ENCODE measurements around the gene GOLPH3. TPM values are rescaled to one million over a fixed set of nuclear protein-coding genes. Genes with fewer than 3 reads are reported as not detected.
"Not testable (repeated sequence)": the region's sequence is repeated elsewhere in the genome, so short reads cannot be mapped to it uniquely, and the experiment has no call there.

The GOLPH3 gene
- total RNA-seq, 1 donor from 2014 or later: 60.1 TPM

DNA sequence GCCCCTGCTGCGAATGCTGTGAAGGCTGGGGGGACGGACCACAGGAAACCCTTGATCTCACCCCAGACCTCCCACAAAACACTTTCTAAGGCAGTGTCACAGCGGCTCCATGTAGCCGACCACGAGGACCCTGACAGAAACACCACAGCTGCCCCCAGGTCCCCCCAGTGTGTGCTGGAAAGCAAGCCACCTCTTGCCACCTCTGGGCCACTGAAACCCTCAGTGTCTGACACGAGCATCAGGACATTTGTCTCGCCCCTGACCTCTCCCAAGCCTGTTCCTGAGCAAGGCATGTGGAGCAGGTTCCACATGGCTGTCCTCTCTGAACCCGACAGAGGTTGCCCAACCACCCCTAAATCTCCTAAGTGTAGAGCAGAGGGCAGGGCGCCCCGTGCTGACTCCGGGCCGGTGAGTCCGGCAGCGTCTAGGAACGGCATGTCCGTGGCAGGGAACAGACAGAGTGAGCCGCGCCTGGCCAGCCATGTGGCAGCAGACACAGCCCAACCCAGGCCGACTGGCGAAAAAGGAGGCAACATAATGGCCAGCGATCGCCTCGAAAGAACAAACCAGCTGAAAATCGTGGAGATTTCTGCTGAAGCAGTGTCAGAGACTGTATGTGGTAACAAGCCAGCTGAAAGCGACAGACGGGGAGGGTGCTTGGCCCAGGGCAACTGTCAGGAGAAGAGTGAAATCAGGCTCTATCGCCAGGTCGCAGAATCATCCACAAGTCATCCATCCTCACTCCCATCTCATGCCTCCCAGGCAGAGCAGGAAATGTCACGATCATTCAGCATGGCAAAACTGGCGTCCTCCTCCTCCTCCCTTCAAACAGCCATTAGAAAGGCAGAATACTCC lies 84.7 kb downstream of the GOLPH3 start:
- Mint-ChIP-seq H3K4me1 (peaks cover 6% of the 10 kb centered on the region), H3K36me3 (ENCODE audit: low read depth) (no peaks in the 10 kb centered on the region), H3K27ac (no peak overlapping the region), H3K9me3 (no peaks in the 10 kb centered on the region), H3K4me3 (no peak overlapping the region), H3K27me3 (no peaks in the 10 kb centered on the region)
- POLR2A ChIA-PET: no interaction called here
- intact Hi-C loops (cut with micrococcal nuclease): no loop called here
- TF ChIP-seq, protein P1, sequence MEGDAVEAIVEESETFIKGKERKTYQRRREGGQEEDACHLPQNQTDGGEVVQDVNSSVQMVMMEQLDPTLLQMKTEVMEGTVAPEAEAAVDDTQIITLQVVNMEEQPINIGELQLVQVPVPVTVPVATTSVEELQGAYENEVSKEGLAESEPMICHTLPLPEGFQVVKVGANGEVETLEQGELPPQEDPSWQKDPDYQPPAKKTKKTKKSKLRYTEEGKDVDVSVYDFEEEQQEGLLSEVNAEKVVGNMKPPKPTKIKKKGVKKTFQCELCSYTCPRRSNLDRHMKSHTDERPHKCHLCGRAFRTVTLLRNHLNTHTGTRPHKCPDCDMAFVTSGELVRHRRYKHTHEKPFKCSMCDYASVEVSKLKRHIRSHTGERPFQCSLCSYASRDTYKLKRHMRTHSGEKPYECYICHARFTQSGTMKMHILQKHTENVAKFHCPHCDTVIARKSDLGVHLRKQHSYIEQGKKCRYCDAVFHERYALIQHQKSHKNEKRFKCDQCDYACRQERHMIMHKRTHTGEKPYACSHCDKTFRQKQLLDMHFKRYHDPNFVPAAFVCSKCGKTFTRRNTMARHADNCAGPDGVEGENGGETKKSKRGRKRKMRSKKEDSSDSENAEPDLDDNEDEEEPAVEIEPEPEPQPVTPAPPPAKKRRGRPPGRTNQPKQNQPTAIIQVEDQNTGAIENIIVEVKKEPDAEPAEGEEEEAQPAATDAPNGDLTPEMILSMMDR (IDR thresholded peaks at IDR 0.05): no peak
- ATAC-seq (ENCODE audit: low read depth): no peak
- CTCF ChIA-PET: no interaction called here
- no peak for DNase-seq

DNA sequence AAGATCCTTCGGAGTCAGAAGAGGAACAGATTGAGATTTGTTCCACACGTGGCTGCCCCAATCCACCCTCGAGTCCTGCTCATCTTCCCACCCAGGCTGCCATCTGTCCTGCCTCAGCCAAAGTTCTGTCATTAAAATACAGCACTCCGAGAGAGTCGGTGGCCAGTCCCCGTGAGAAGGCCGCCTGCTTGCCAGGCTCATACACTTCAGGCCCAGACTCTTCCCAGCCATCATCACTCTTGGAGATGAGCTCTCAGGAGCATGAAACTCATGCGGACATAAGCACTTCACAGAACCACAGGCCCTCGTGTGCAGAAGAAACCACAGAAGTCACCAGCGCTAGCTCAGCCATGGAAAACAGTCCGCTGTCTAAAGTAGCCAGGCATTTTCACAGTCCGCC lies 85.9 kb downstream of the GOLPH3 start:
- Mint-ChIP-seq H3K27me3 (no peaks in the 10 kb centered on the region), H3K9me3 (no peaks in the 10 kb centered on the region), H3K36me3 (ENCODE audit: low read depth) (no peaks in the 10 kb centered on the region), H3K4me3 (no peak overlapping the region), H3K4me1 (peaks cover 5% of the 10 kb centered on the region), H3K27ac (no peak overlapping the region)
- DNase-seq (no peak), ATAC-seq (ENCODE audit: low read depth) (no peak)
- TF ChIP-seq, protein P1 (IDR thresholded peaks at IDR 0.05): no peak
- ChIA-PET POLR2A (no interaction called here), CTCF (no interaction called here)
- intact Hi-C loops (cut with micrococcal nuclease): no loop called here

DNA sequence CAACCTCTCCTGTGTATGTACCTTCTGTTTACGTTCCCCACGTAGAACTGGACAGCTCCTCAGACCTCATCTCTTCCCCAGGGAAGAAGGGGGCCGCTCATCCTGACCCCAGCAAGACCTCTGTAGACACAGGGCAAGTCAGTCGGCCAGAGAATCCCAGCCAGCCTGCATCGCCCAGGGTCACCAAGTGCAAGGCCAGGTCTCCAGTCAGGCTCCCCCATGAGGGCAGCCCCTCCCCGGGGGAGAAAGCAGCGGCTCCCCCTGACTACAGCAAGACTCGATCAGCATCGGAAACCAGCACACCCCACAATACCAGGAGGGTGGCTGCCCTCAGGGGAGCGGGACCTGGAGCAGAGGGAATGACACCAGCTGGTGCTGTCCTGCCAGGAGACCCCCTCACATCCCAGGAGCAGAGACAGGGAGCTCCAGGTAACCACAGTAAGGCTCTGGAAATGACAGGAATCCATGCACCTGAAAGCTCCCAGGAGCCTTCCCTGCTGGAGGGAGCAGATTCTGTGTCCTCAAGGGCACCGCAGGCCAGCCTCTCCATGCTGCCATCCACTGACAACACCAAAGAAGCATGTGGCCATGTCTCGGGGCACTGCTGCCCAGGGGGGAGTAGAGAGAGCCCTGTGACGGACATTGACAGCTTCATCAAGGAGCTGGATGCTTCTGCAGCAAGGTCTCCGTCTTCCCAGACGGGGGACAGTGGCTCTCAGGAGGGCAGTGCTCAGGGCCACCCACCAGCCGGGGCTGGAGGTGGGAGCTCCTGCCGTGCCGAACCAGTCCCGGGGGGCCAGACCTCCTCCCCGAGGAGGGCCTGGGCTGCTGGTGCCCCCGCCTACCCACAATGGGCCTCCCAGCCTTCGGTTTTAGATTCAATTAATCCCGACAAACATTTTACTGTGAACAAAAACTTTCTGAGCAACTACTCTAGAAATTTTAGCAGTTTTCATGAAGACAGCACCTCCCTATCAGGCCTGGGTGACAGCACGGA lies 86.7 kb downstream of the GOLPH3 start:
- Mint-ChIP-seq H3K4me3 (no peak overlapping the region), H3K27me3 (no peaks in the 10 kb centered on the region), H3K9me3 (no peaks in the 10 kb centered on the region), H3K27ac (no peak overlapping the region), H3K36me3 (ENCODE audit: low read depth) (no peaks in the 10 kb centered on the region), H3K4me1 (no peaks in the 10 kb centered on the region)
- no peak for DNase-seq
- POLR2A ChIA-PET: no interaction called here
- TF ChIP-seq, protein P1 (IDR thresholded peaks at IDR 0.05): no peak
- intact Hi-C loops (cut with micrococcal nuclease): no loop called here
- ATAC-seq (ENCODE audit: low read depth): no peak
- CTCF ChIA-PET: no interaction called here

DNA sequence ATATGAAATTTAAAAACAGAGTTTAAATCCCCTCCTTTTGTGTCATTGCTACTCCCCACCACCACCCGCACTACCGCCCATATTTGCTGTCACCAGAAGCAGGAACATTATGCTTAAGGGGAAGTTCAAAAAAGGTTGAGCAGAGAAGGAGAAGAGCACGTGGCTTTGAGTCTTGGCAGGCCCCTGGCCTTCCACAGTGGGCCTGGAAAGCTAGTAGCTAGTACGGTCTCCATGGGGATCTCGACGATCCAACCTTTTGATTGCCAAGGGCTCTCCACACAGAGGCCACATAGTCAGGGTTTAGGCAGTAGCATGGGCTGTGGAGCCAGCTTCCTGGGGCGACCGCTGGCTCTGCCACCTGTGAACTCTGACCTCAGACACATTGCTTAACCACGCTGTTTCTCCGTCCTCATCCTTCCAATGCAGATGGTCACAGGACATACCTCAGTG lies 90.1 kb downstream of the GOLPH3 start:
- Mint-ChIP-seq H3K36me3 (ENCODE audit: low read depth) (no peaks in the 10 kb centered on the region), H3K4me3 (no peak overlapping the region), H3K27ac (no peak overlapping the region), H3K27me3 (no peaks in the 10 kb centered on the region), H3K9me3 (no peaks in the 10 kb centered on the region), H3K4me1 (no peaks in the 10 kb centered on the region)
- TF ChIP-seq, protein P1 (IDR thresholded peaks at IDR 0.05): no peak
- DNase-seq (no peak), ATAC-seq (ENCODE audit: low read depth) (no peak)
- POLR2A ChIA-PET: no interaction called here
- CTCF ChIA-PET: no interaction called here
- intact Hi-C loops (cut with micrococcal nuclease): no loop called here

DNA sequence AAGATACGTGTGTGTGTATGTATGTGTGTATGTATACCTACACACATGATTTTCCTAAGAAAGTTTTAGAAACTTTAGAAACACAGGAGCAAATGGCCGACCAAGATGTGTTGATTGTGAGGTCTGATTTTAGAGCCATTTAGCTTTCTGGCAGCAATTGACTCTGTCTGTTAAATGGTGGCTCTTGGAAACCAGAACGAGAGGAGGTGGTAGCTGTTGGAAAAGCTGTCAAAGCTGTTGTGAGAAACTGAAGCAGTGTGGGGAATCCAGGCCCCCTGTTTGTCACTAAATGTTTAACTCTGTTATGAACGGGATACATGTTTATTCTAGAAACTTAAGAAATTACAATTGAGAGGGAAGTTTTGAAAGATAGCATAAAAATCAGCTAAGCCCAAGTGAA lies 91.4 kb downstream of the GOLPH3 start:
- Mint-ChIP-seq H3K4me1 (no peaks in the 10 kb centered on the region), H3K27ac (no peak overlapping the region), H3K36me3 (ENCODE audit: low read depth) (no peaks in the 10 kb centered on the region), H3K9me3 (no peaks in the 10 kb centered on the region), H3K4me3 (no peak overlapping the region), H3K27me3 (no peaks in the 10 kb centered on the region)
- ATAC-seq (ENCODE audit: low read depth) (no peak), DNase-seq (no peak)
- intact Hi-C loops (cut with micrococcal nuclease): no loop called here
- POLR2A ChIA-PET: no interaction called here
- TF ChIP-seq, protein P1 (IDR thresholded peaks at IDR 0.05): no peak
- CTCF ChIA-PET: no interaction called here

DNA sequence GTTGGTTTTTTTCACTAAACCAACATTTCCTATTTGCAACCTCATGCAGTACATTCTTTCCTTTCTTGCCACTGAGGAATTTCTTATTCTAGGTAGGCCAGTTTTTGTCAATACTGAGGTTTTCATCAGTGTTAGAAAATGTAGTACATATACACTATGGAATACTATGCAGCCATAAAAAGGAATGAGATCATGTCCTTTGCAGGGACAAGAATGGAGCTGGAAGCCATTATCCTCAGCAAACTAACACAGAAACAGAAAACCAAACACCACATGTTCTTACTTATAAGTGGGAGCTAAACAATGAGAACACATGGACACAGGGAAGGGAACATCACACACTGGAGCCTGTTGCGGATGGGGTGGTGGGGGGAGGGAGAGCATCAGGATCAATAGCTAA lies 93.6 kb downstream of the GOLPH3 start:
- intact Hi-C loops (cut with micrococcal nuclease); H3K4me1 Mint-ChIP-seq; ATAC-seq (ENCODE audit: low read depth); DNase-seq; H3K36me3 Mint-ChIP-seq (ENCODE audit: low read depth); H3K4me3 Mint-ChIP-seq; H3K27me3 Mint-ChIP-seq; H3K9me3 Mint-ChIP-seq; H3K27ac Mint-ChIP-seq: not testable (repeated sequence)
- ChIA-PET CTCF (interaction anchor here (1.2 kb wide), 1 partner anchor 12 kb away, joined by 3 read pairs; no protein-coding TSS in a partner anchor), POLR2A (interaction anchor here (0.6 to 0.7 kb wide), 2 partner anchors 14 to 76 kb away, joined by 3 to 4 read pairs; no protein-coding TSS in a partner anchor)

DNA sequence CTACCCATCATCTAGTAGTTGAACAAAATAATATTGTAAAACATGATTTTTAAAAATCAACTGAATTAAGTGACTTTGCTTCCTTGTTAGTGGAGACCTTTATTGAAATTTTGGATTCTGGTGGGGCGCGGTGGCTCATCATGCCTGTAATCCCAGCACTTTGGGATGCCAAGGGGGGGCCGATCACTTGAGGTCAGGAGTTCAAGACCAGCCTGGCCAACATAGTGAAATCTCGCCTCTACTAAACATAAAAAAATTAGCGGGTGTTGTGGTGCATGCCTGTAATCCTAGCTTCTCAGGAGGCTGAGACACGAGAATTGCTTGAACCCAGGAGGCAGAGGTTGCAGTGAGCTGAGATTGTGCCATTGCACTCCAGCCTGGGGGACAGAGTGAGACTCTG lies 95.3 kb downstream of the GOLPH3 start:
- H3K27ac Mint-ChIP-seq; H3K36me3 Mint-ChIP-seq (ENCODE audit: low read depth); DNase-seq; POLR2A ChIA-PET; ATAC-seq (ENCODE audit: low read depth); H3K27me3 Mint-ChIP-seq; H3K4me3 Mint-ChIP-seq; H3K4me1 Mint-ChIP-seq; H3K9me3 Mint-ChIP-seq: not testable (repeated sequence)
- CTCF ChIA-PET: interaction anchor here (0.7 kb wide), 1 partner anchor 151 kb away, joined by 3 read pairs; no protein-coding TSS in a partner anchor
- intact Hi-C loops (cut with micrococcal nuclease): loop anchor here (5.0 kb wide), 1 partner anchor 272 kb away; no protein-coding TSS in a partner anchor
